ENCODE measurements around the gene ZFYVE19.
"Not testable (repeated sequence)": the region's sequence is repeated elsewhere in the genome, so short reads cannot be mapped to it uniquely, and the experiment has no call there.

ZFYVE19 gene

GRCh38 chr15:40847223-40847961 is 40.5 kb downstream of the ZFYVE19 start:
- DNase-seq (ENCODE audit: low spot score), result no peak

GRCh38 chr15:40850576-40851112 is 43.8 kb downstream of the ZFYVE19 start:
- no peak for DNase-seq (ENCODE audit: low spot score)

- DNase-seq (ENCODE audit: low spot score), result no peak
These were observed 45.6 kb downstream of the ZFYVE19 start for GRCh38 chr15:40852529-40852928.

GRCh38 chr15:40853241-40853890 is 46.5 kb downstream of the ZFYVE19 start:
- DNase-seq (ENCODE audit: low spot score), result no peak

GRCh38 chr15:40854161-40854560 is 47.3 kb downstream of the ZFYVE19 start:
- DNase-seq (ENCODE audit: low spot score), result no peak

- no peak for DNase-seq (ENCODE audit: low spot score)
These were observed 48.9 kb downstream of the ZFYVE19 start for GRCh38 chr15:40855706-40856234.

GRCh38 chr15:40856746-40857145 is 49.9 kb downstream of the ZFYVE19 start:
- peak; percentile 51 for DNase-seq (ENCODE audit: low spot score)

- DNase-seq (ENCODE audit: low spot score), result peak; percentile 89
These were observed 50.9 kb downstream of the ZFYVE19 start for GRCh38 chr15:40857601-40858341.

- no peak for DNase-seq (ENCODE audit: low spot score)
These were observed 51.8 kb downstream of the ZFYVE19 start for GRCh38 chr15:40858706-40859105.

GRCh38 chr15:40859206-40859851 is 52.4 kb downstream of the ZFYVE19 start:
- DNase-seq (ENCODE audit: low spot score), result no peak

GRCh38 chr15:40861147-40861546 is 54.3 kb downstream of the ZFYVE19 start:
- DNase-seq (ENCODE audit: low spot score), result not testable (repeated sequence)

GRCh38 chr15:40863660-40864270 is 56.9 kb downstream of the ZFYVE19 start:
- DNase-seq (ENCODE audit: low spot score), result no peak

All from left forelimb (tissue), 1 donor.